22Rv1 (cell line): ENCODE measurements around the gene RABGAP1.

Experiments
- CTCF ChIP-seq: fragments of 450-650 bp; IDR thresholded peaks from 2 replicates; pipeline ENCODE4 v1.5.1; 2017; ENCODE audit warnings: mild to moderate bottlenecking
- ZFX ChIP-seq: fragments of 450-650 bp; IDR thresholded peaks from 2 replicates; pipeline ENCODE4 v1.6.1; 2017; ENCODE audit warnings: antibody characterized with exemption, borderline replicate concordance

DNA sequence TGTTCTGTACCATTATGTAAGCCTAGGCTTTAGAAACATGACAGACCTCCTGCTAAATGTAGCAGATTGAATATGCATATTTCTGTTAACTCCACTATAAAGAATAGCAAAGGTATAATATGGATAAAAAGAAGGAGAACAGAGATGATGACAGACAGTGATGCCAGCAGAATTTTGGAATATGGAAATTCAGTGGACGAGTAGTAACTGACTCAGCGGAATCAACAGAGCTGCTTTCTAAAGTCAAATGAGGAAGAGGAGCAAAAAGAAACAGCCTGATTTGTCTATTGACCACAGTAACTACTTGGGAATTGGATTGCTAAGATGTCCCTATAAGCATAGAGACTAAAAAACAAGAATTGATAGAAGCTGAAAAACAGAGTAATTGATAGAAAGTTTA lies 100.7 kb downstream of the RABGAP1 start:
- no peak for TF ChIP-seq CTCF
- TF ChIP-seq ZFX, result no peak
